Measurements from ENCODE around the gene C1orf53. TPM values are rescaled to one million over a fixed set of nuclear protein-coding genes. Genes with fewer than 3 reads are reported as not detected.

Gene C1orf53
- total and polyA plus RNA-seq, 2 of the 4 experiments (the other 2 are of a cell fraction), result 4.8 to 7.0 TPM

GRCh38 chr1:197942042-197942441 is 39.6 kb downstream of the C1orf53 start:
- Histone ChIP-seq H4K20me1 (ENCODE audit: insufficient read depth, low read length) (no peaks in the 10 kb centered on the region), H3K23ac (ENCODE audit: low read depth, low read length) (no peak overlapping the region), H2BK5ac (ENCODE audit: low read depth, low read length, poor library complexity, severe bottlenecking) (no peak overlapping the region), H4K5ac (ENCODE audit: low read depth, low read length) (no peak overlapping the region), H2AFZ (replicated peaks; ENCODE audit: low read length, poor library complexity) (no peak overlapping the region), H2BK15ac (ENCODE audit: low read depth, low read length) (no peak overlapping the region), H3K27me3 (ENCODE audit: control insufficient read depth, insufficient read depth, low read length) (no peaks in the 10 kb centered on the region), H2AK5ac (ENCODE audit: low read depth, low read length) (no peak overlapping the region), H3K79me1 (ENCODE audit: low read depth in 1 of 2, low read length in 2 of 2) (no peaks in the 10 kb centered on the region), H4K8ac (ENCODE audit: low read depth in 2 of 2, low read length in 2 of 2) (no peak overlapping the region), H3K18ac (ENCODE audit: low read depth, low read length) (no peak overlapping the region), H3K9me1 (ENCODE audit: insufficient read depth, low read length) (no peaks in the 10 kb centered on the region), H3K9me3 (ENCODE audit: control insufficient read depth, insufficient read depth, low read length) (no peaks in the 10 kb centered on the region), H2AK9ac (replicated peaks; ENCODE audit: low read depth, low read length, poor library complexity) (no peak overlapping the region), H3K9ac (ENCODE audit: low read depth, low read length) (no peak overlapping the region), H3K14ac (replicated peaks; ENCODE audit: low read depth, low read length) (no peak overlapping the region), H3K4me1 (ENCODE audit: control insufficient read depth, insufficient read depth, low read length) (no peaks in the 10 kb centered on the region), H3K56ac (ENCODE audit: extremely low read depth, insufficient read depth, low read length) (no peak overlapping the region), H3K4me2 (ENCODE audit: low read depth, low read length) (no peak overlapping the region), H4K91ac (ENCODE audit: insufficient read depth, low read depth, low read length) (no peak overlapping the region), H3K4ac (ENCODE audit: low read depth, low read length) (no peak overlapping the region), H2BK120ac (ENCODE audit: low read depth, low read length) (no peak overlapping the region), H3K27ac (ENCODE audit: insufficient read depth, low read length) (no peak overlapping the region), H2BK20ac (ENCODE audit: low read depth, low read length) (no peak overlapping the region), H3K4me3 (ENCODE audit: insufficient read depth, low read depth, low read length) (no peak overlapping the region), H3K36me3 (ENCODE audit: control insufficient read depth, insufficient read depth, low read length) (no peaks in the 10 kb centered on the region)
- TF ChIP-seq USF2 (IDR thresholded peaks at IDR 0.05; ENCODE audit: low read depth, low read length), result no peak
- TF ChIP-seq POLR2A (IDR thresholded peaks at IDR 0.05; ENCODE audit: low read depth, low read length), result no peak
- TF ChIP-seq RFX5 (IDR thresholded peaks at IDR 0.05; ENCODE audit: low read depth, low read length), result no peak
- TF ChIP-seq MAFK (IDR thresholded peaks at IDR 0.05; ENCODE audit: low read depth, low read length), result no peak
- no peak for TF ChIP-seq CHD1 (IDR thresholded peaks at IDR 0.05; ENCODE audit: low read depth, low read length)
- no peak for TF ChIP-seq MAZ (IDR thresholded peaks at IDR 0.05; ENCODE audit: borderline replicate concordance, low read depth, low read length)
- no peak for TF ChIP-seq ELK1 (IDR thresholded peaks at IDR 0.05; ENCODE audit: borderline replicate concordance, low read depth, low read length)
- no peak for TF ChIP-seq BHLHE40 (IDR thresholded peaks at IDR 0.05; ENCODE audit: low read depth, low read length)
- dilution Hi-C loops (cut with HindIII; ENCODE audit: low sequenced_read_pairs, unreplicated experiment) (no loop called here), intact Hi-C loops (cut with micrococcal nuclease) (no loop called here), in situ Hi-C loops (cut with MboI; ENCODE audit: low sequenced_read_pairs) (no loop called here)
- POLR2A ChIA-PET (ENCODE audit: unreplicated experiment), result no interaction called here
- no peak for DNase-seq
- BruUV-seq (replicated peaks), result no TSS peak
- CTCF ChIA-PET, result no interaction called here
- no CpG with 5 or more reads among the region's 2 CpGs for WGBS, 2 experiments (ENCODE audit: extremely low coverage in 2 of 2, insufficient read length in 1 of 2)
- ATAC-seq (ENCODE audit: low read depth), result no peak
